ENCODE data around the gene POLN.

GRCh38 chr4:2263926-2264321 lies 22.0 kb upstream of the POLN start:
- TF ChIP-seq CTCF (IDR thresholded peaks at IDR 0.05): no peak
- no peak for TF ChIP-seq POLR2AphosphoS5 (IDR thresholded peaks at IDR 0.05)
